Astrocyte (in vitro differentiated cells and primary cell): ENCODE measurements around the gene SOHLH1. TPM values are rescaled to one million over a fixed set of nuclear protein-coding genes. Genes with fewer than 3 reads are reported as not detected.

ENCODE experiments used
- DNase-seq: peaks from one replicate; pipeline ENCODE4 v3.0.0-alpha.2; 2010; ENCODE audit warnings: low read depth
- FAIRE-seq: peaks from 2 replicates; lab custom pipeline; 2011; peaks lifted over from hg19 to GRCh38; lab: Jason Lieb, UNC
- H2AFZ ChIP-seq: 2 replicates; pipeline ENCODE4 v1.6.0; 2012; ENCODE audit warnings: low read depth, low read length, inconsistent platforms
- H3K27ac ChIP-seq: 2 replicates; pipeline ENCODE4 v1.5.1; 2011; ENCODE audit warnings: low read depth, low read length, inconsistent platforms
- H3K27me3 ChIP-seq: 2 replicates; pipeline ENCODE4 v1.6.0; 2011; ENCODE audit warnings: low read length, inconsistent platforms; ENCODE audit not compliant: insufficient read depth
- H3K36me3 ChIP-seq: 2 replicates; pipeline ENCODE4 v1.5.1; 2011; ENCODE audit warnings: low read length, inconsistent platforms; ENCODE audit not compliant: insufficient read depth
- H3K4me1 ChIP-seq: 2 replicates; pipeline ENCODE4 v1.5.1; 2011; ENCODE audit warnings: low read length, inconsistent platforms; ENCODE audit not compliant: insufficient read depth
- H3K4me2 ChIP-seq: 2 replicates; pipeline ENCODE4 v1.6.0; 2012; ENCODE audit warnings: low read length, inconsistent platforms
- H3K4me3 ChIP-seq: 2 replicates; pipeline ENCODE4 v1.5.1; 2011; ENCODE audit warnings: low read depth, mild to moderate bottlenecking, low read length, inconsistent platforms; ENCODE audit not compliant: insufficient read depth
- H3K79me2 ChIP-seq: 2 replicates; pipeline ENCODE4 v1.6.0; 2012; ENCODE audit warnings: mild to moderate bottlenecking, low read length, inconsistent platforms; ENCODE audit not compliant: insufficient read depth
- H3K9ac ChIP-seq: 2 replicates; pipeline ENCODE4 v1.6.0; 2012; ENCODE audit warnings: mild to moderate bottlenecking, low read length, inconsistent platforms
- H3K9me3 ChIP-seq: 2 replicates; pipeline ENCODE4 v1.5.1; 2012; ENCODE audit warnings: low read depth, mild to moderate bottlenecking, low read length, inconsistent platforms; ENCODE audit not compliant: insufficient read depth
- H4K20me1 ChIP-seq: 2 replicates; pipeline ENCODE4 v1.6.0; 2012; ENCODE audit warnings: low read length, inconsistent platforms; ENCODE audit not compliant: insufficient read depth
- H3K27ac Mint-ChIP-seq: one replicate; pipeline ENCODE4 v1.8.0; 2021; ENCODE audit warnings: mild to moderate bottlenecking, mixed read lengths; ENCODE audit not compliant: unreplicated experiment
- H3K27me3 Mint-ChIP-seq: one replicate; pipeline ENCODE4 v1.8.0; 2021; ENCODE audit warnings: low read depth, mixed read lengths; ENCODE audit not compliant: unreplicated experiment
- H3K36me3 Mint-ChIP-seq: one replicate; pipeline ENCODE4 v1.8.0; 2021; ENCODE audit warnings: low read depth, mixed read lengths; ENCODE audit not compliant: unreplicated experiment
- H3K4me1 Mint-ChIP-seq: one replicate; pipeline ENCODE4 v1.8.0; 2021; ENCODE audit warnings: low read depth, mixed read lengths; ENCODE audit not compliant: unreplicated experiment
- H3K4me3 Mint-ChIP-seq: one replicate; pipeline ENCODE4 v1.8.0; 2021; ENCODE audit warnings: mild to moderate bottlenecking, moderate library complexity, mixed read lengths; ENCODE audit not compliant: unreplicated experiment
- H3K9me3 Mint-ChIP-seq: one replicate; pipeline ENCODE4 v1.8.0; 2021; ENCODE audit warnings: mild to moderate bottlenecking, mixed read lengths; ENCODE audit not compliant: unreplicated experiment
- EZH2 ChIP-seq: IDR thresholded peaks from 2 replicates; pipeline ENCODE4 v1.6.1; 2012; ENCODE audit warnings: mild to moderate bottlenecking, low read length, inconsistent platforms; ENCODE audit not compliant: insufficient read depth
- total RNA-seq: library from RNA; stranded (reverse); gene quantifications from 2 replicates; pipeline ENCODE4 v1.2.1, GENCODE V29; 2021
- TF ChIP-seq, protein P1 (sequence below): IDR thresholded peaks from 2 replicates; pipeline ENCODE4 v1.5.1; 2011; ENCODE audit warnings: low read depth, mild to moderate bottlenecking, inconsistent platforms, low read length, moderate library complexity; ENCODE audit not compliant: insufficient read depth

Gene SOHLH1
- total RNA-seq, 1 donor from 2014 or later, result not detected

- Mint-ChIP-seq H3K27me3 (peaks cover 23% of the 10 kb centered on the region), H3K4me1 (peaks cover 9% of the 10 kb centered on the region), H3K36me3 (no peaks in the 10 kb centered on the region), H3K27ac (no peak overlapping the region), H3K4me3 (no peak overlapping the region), H3K9me3 (no peaks in the 10 kb centered on the region)
- H3K4me1 ChIP-seq, result no peaks in the 10 kb centered on the region
- H3K27me3 ChIP-seq, result no peaks in the 10 kb centered on the region
- TF ChIP-seq EZH2, result no peak
- TF ChIP-seq, protein P1, sequence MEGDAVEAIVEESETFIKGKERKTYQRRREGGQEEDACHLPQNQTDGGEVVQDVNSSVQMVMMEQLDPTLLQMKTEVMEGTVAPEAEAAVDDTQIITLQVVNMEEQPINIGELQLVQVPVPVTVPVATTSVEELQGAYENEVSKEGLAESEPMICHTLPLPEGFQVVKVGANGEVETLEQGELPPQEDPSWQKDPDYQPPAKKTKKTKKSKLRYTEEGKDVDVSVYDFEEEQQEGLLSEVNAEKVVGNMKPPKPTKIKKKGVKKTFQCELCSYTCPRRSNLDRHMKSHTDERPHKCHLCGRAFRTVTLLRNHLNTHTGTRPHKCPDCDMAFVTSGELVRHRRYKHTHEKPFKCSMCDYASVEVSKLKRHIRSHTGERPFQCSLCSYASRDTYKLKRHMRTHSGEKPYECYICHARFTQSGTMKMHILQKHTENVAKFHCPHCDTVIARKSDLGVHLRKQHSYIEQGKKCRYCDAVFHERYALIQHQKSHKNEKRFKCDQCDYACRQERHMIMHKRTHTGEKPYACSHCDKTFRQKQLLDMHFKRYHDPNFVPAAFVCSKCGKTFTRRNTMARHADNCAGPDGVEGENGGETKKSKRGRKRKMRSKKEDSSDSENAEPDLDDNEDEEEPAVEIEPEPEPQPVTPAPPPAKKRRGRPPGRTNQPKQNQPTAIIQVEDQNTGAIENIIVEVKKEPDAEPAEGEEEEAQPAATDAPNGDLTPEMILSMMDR, result no peak
- H3K4me3 ChIP-seq, result no peak overlapping the region
- H3K9ac ChIP-seq, result no peak overlapping the region
- H3K9me3 ChIP-seq, result no peaks in the 10 kb centered on the region
- H2AFZ ChIP-seq, result no peak overlapping the region
- no peaks in the 10 kb centered on the region for H3K79me2 ChIP-seq
- H3K4me2 ChIP-seq, result no peak overlapping the region
- H4K20me1 ChIP-seq, result no peaks in the 10 kb centered on the region
- DNase-seq, result no peak
- H3K36me3 ChIP-seq, result no peaks in the 10 kb centered on the region
- no peak for FAIRE-seq
- H3K27ac ChIP-seq, result no peak overlapping the region
Observed at GRCh38 chr9:135695036-135695435, 4.2 kb downstream of the SOHLH1 start.

DNA sequence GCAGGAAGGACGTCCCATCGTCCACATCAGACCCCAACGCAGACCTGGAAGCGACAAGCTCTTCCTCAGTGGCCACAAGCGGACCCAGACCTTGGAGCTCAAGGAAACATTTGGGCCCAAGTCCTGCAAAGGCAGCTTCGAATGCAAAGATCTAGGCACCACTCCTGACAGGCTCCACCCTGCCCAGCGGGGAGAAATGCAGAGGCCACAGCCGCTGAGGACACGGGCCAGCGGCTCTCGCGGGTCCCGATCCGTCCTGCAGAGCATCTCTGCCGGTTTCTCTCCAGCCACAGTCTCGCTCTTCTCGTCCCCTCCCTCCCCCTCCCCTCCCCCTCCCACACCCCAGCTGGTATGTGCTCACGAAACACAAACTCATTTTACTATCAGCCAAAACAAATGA, 4.9 kb downstream of the SOHLH1 start:
- no peaks in the 10 kb centered on the region for H3K9me3 ChIP-seq
- no peaks in the 10 kb centered on the region for H3K79me2 ChIP-seq
- no peak overlapping the region for H2AFZ ChIP-seq
- H4K20me1 ChIP-seq, result no peaks in the 10 kb centered on the region
- Mint-ChIP-seq H3K9me3 (no peaks in the 10 kb centered on the region), H3K27ac (no peak overlapping the region), H3K27me3 (peaks cover 30% of the 10 kb centered on the region), H3K36me3 (no peaks in the 10 kb centered on the region), H3K4me3 (no peak overlapping the region), H3K4me1 (peaks cover 9% of the 10 kb centered on the region)
- no peak overlapping the region for H3K27ac ChIP-seq
- H3K4me1 ChIP-seq, result no peaks in the 10 kb centered on the region
- no peak for TF ChIP-seq EZH2
- TF ChIP-seq, protein P1, result no peak
- no peaks in the 10 kb centered on the region for H3K36me3 ChIP-seq
- FAIRE-seq, result no peak
- H3K9ac ChIP-seq, result no peak overlapping the region
- H3K4me2 ChIP-seq, result no peak overlapping the region
- no peak for DNase-seq
- no peak overlapping the region for H3K4me3 ChIP-seq
- no peaks in the 10 kb centered on the region for H3K27me3 ChIP-seq

- no peak overlapping the region for H3K27ac Mint-ChIP-seq
- H3K4me3 ChIP-seq, result no peak overlapping the region
- H3K4me2 ChIP-seq, result no peak overlapping the region
- H3K27ac ChIP-seq, result no peak overlapping the region
- H4K20me1 ChIP-seq, result no peaks in the 10 kb centered on the region
- H3K4me1 ChIP-seq, result no peaks in the 10 kb centered on the region
- no peaks in the 10 kb centered on the region for H3K9me3 ChIP-seq
- H3K4me3 Mint-ChIP-seq, result no peak overlapping the region
- H3K27me3 ChIP-seq, result no peaks in the 10 kb centered on the region
- H3K36me3 Mint-ChIP-seq, result peaks cover 2% of the 10 kb centered on the region
- H3K36me3 ChIP-seq, result no peaks in the 10 kb centered on the region
- no peak overlapping the region for H2AFZ ChIP-seq
- no peaks in the 10 kb centered on the region for H3K79me2 ChIP-seq
- H3K9me3 Mint-ChIP-seq, result no peaks in the 10 kb centered on the region
- no peak overlapping the region for H3K9ac ChIP-seq
- TF ChIP-seq, protein P1, result no peak
- TF ChIP-seq EZH2, result no peak
- peaks cover 9% of the 10 kb centered on the region for H3K4me1 Mint-ChIP-seq
- no peak for DNase-seq
- FAIRE-seq, result no peak
- H3K27me3 Mint-ChIP-seq, result peaks cover 35% of the 10 kb centered on the region
Observed at GRCh38 chr9:135693771-135694170, 5.5 kb downstream of the SOHLH1 start.
